Peyer's patch (tissue), 4 donors: ENCODE measurements around the gene GPRIN2. TPM values are rescaled to one million over a fixed set of nuclear protein-coding genes. Genes with fewer than 3 reads are reported as not detected.

Source experiments
- total RNA-seq, 4 donors: library from RNA; depleted of rRNA; stranded (reverse); fragments of >200 nt; gene quantifications; one replicate each; pipeline ENCODE4 v1.1.0, GENCODE V29; 2016

Gene GPRIN2
- total RNA-seq, 4 donors from 2014 or later, result 6.6 to 79.9 (median 54.7) TPM

Other genes starting within 250 kb of the GPRIN2 start
- gene ANXA8L1, start 180.9 kb downstream of the GPRIN2 start, total RNA-seq, result not detected
- gene NPY4R, start 90.7 kb downstream of the GPRIN2 start, total RNA-seq, result 1 to 10 TPM in 2 of 4 donors, not detected in 2; 1.5 to 1.9 TPM
- 1 to 10 TPM in 1 of 4 donors, under 1 TPM in 3; 0.18 to 4.1 (median 0.46) TPM for gene SYT15, start 22.5 kb upstream of the GPRIN2 start, total RNA-seq